Measurements from ENCODE around the gene IL31RA. TPM values are rescaled to one million over a fixed set of nuclear protein-coding genes. Genes with fewer than 3 reads are reported as not detected.

Gene IL31RA
- total RNA-seq, 1 experiment from 2014 or later: 3.2 TPM

DNA sequence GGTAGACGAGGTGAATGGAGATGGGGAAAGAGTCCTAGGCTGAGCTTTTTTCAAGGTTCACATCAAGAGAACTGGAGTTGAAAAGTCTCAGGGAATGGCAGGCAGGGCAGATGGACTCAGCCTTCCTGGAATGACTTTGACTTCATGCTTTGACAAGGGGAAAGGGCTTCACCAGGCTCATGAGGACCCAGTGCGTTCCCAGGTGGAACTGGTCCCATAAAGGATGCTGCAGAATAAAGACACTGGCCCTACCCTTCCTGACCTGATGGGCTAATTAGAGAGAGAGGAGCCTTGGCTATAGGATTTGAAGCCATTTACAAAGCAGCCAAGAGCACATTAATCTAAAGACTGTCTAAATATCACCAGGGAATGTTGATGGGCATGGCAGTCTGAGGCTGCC lies 63.8 kb downstream of the IL31RA start:
- Mint-ChIP-seq H3K4me3 (ENCODE audit: low read depth, unreplicated experiment) (no peak overlapping the region), H3K4me1 (ENCODE audit: low read depth, unreplicated experiment) (peaks cover 40% of the 10 kb centered on the region), H3K27ac (ENCODE audit: unreplicated experiment) (no peak overlapping the region), H3K27me3 (ENCODE audit: unreplicated experiment) (no peaks in the 10 kb centered on the region), H3K9me3 (ENCODE audit: low read depth, unreplicated experiment) (no peaks in the 10 kb centered on the region), H3K36me3 (ENCODE audit: insufficient read depth, unreplicated experiment) (no peaks in the 10 kb centered on the region)
- TF ChIP-seq, protein P1, sequence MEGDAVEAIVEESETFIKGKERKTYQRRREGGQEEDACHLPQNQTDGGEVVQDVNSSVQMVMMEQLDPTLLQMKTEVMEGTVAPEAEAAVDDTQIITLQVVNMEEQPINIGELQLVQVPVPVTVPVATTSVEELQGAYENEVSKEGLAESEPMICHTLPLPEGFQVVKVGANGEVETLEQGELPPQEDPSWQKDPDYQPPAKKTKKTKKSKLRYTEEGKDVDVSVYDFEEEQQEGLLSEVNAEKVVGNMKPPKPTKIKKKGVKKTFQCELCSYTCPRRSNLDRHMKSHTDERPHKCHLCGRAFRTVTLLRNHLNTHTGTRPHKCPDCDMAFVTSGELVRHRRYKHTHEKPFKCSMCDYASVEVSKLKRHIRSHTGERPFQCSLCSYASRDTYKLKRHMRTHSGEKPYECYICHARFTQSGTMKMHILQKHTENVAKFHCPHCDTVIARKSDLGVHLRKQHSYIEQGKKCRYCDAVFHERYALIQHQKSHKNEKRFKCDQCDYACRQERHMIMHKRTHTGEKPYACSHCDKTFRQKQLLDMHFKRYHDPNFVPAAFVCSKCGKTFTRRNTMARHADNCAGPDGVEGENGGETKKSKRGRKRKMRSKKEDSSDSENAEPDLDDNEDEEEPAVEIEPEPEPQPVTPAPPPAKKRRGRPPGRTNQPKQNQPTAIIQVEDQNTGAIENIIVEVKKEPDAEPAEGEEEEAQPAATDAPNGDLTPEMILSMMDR (IDR thresholded peaks at IDR 0.05; ENCODE audit: unreplicated experiment): no peak
- intact Hi-C loops (cut with micrococcal nuclease; ENCODE audit: unreplicated experiment): no loop called here
- BruUV-seq (replicated peaks): no TSS peak
- CTCF ChIA-PET: no interaction called here
- DNase-seq: no peak

DNA sequence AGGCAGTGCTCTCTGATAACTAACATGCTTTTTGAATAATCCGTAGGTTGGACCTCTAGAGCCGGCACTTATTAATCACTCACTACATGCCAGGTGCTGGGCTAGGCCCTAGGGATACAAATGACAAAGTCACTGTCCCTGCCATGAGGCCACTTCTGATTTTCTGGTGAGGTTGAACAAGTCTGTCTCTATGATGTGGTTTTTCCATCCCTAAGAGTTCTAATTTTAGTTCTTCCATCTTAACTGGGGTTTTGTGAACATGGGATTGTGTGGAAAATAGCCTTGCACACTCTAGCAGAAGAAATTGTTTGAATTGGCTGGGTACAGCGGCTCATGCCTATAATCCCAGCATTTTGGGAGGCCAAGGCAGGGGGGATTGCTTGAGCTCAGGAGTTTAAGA lies 64.6 kb downstream of the IL31RA start:
- Mint-ChIP-seq H3K27me3 (ENCODE audit: unreplicated experiment) (no peaks in the 10 kb centered on the region), H3K27ac (ENCODE audit: unreplicated experiment) (no peak overlapping the region), H3K36me3 (ENCODE audit: insufficient read depth, unreplicated experiment) (no peaks in the 10 kb centered on the region), H3K9me3 (ENCODE audit: low read depth, unreplicated experiment) (no peaks in the 10 kb centered on the region), H3K4me3 (ENCODE audit: low read depth, unreplicated experiment) (no peak overlapping the region), H3K4me1 (ENCODE audit: low read depth, unreplicated experiment) (peaks cover 48% of the 10 kb centered on the region)
- CTCF ChIA-PET: interaction anchor here (0.6 kb wide), 1 partner anchor 521 kb away, joined by 4 read pairs; no protein-coding TSS in a partner anchor
- intact Hi-C loops (cut with micrococcal nuclease; ENCODE audit: unreplicated experiment): no loop called here
- TF ChIP-seq, protein P1 (IDR thresholded peaks at IDR 0.05; ENCODE audit: unreplicated experiment): no peak
- no TSS peak for BruUV-seq (replicated peaks)
- DNase-seq: no peak

DNA sequence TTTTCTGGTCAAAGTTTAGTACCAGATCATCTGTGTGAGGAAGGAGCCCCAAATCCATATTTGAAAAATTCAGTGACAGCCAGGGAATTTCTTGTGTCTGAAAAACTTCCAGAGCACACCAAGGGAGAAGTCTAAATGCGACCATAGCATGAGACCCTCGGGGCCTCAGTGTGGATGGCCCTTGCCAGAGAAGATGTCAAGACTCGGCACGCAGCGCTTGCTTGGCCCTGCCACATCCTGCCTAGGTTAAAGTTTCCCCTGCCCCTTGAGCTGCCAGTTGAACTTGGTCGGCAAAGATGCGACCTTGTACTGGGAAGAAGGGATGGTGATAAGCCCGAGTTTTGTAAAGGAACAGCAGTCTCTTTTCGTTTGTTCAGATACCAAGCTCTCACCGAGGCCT lies 65.8 kb downstream of the IL31RA start:
- no peaks in the 10 kb centered on the region for H3K36me3 Mint-ChIP-seq (ENCODE audit: insufficient read depth, unreplicated experiment)
- no peaks in the 10 kb centered on the region for H3K27me3 Mint-ChIP-seq (ENCODE audit: unreplicated experiment)
- H3K9me3 Mint-ChIP-seq (ENCODE audit: low read depth, unreplicated experiment): no peaks in the 10 kb centered on the region
- H3K27ac Mint-ChIP-seq (ENCODE audit: unreplicated experiment): no peak overlapping the region
- no peak for DNase-seq
- TF ChIP-seq, protein P1 (IDR thresholded peaks at IDR 0.05; ENCODE audit: unreplicated experiment): no peak
- no peak overlapping the region for H3K4me3 Mint-ChIP-seq (ENCODE audit: low read depth, unreplicated experiment)
- intact Hi-C loops (cut with micrococcal nuclease; ENCODE audit: unreplicated experiment): no loop called here
- H3K4me1 Mint-ChIP-seq (ENCODE audit: low read depth, unreplicated experiment): peaks cover 44% of the 10 kb centered on the region
- no TSS peak for BruUV-seq (replicated peaks)
- CTCF ChIA-PET: no interaction called here

DNA sequence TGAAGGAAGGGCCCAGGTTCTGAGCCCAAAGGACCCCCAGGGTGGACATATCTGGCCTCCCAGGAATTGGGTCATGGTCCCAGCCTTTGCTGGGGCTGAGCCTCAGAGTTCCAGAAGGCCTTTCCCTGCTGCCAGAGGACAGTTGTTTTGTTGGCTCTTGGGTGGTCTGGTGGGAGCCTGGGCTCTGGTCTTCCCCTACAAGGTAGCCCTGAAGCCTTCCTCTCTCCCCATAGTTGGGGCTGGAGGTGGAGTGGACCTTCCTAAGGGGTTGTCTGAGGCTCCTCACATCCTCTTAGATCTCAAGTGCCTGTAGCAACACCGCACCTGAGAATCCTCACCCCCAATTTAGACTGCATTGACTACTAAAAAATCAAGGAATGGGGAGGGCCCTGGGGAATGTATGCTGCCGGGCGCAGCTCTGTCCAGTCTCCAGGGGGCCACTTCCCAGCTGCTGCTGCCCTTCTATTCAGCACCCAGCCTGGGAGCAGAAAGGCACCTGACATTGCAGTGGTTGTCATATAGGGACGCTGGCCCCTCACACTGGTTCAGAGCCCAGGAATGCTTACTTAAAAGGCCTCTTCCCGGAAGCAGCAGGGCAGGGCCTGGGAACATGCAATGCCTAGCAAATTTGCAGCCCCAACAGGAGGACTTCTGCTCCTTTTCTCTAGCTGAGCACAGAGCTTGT lies 66.4 kb downstream of the IL31RA start:
- H3K27ac Mint-ChIP-seq (ENCODE audit: unreplicated experiment): no peak overlapping the region
- no peak for DNase-seq
- H3K4me3 Mint-ChIP-seq (ENCODE audit: low read depth, unreplicated experiment): no peak overlapping the region
- H3K4me1 Mint-ChIP-seq (ENCODE audit: low read depth, unreplicated experiment): peaks cover 39% of the 10 kb centered on the region
- CTCF ChIA-PET: no interaction called here
- H3K36me3 Mint-ChIP-seq (ENCODE audit: insufficient read depth, unreplicated experiment): no peaks in the 10 kb centered on the region
- no TSS peak for BruUV-seq (replicated peaks)
- H3K27me3 Mint-ChIP-seq (ENCODE audit: unreplicated experiment): no peaks in the 10 kb centered on the region
- TF ChIP-seq, protein P1 (IDR thresholded peaks at IDR 0.05; ENCODE audit: unreplicated experiment): no peak
- intact Hi-C loops (cut with micrococcal nuclease; ENCODE audit: unreplicated experiment): no loop called here
- no peaks in the 10 kb centered on the region for H3K9me3 Mint-ChIP-seq (ENCODE audit: low read depth, unreplicated experiment)

Measured in Calu3 (cell line).